ENCODE results near the gene RILP. TPM values are rescaled to one million over a fixed set of nuclear protein-coding genes. Genes with fewer than 3 reads are reported as not detected.
A peak's percentile ranks its signal among the peaks of the same experiment; 100 is the strongest.

RILP gene
- total RNA-seq, 8 experiments from 2014 or later: 0.58 to 3.1 (median 1.6) TPM

GRCh38 chr17:1644493-1645206 lies 5.0 kb downstream of the RILP start:
- 40 to 85% (median 75%) methylated on average over 1 to 5 of the region's 15 CpGs; no CpG with 5 or more reads in 6 of the 10 experiments for WGBS, 10 experiments
- Histone ChIP-seq H3K27ac (peak overlapping the region in 1 of 2 donors; percentile 59), H3K4me1 (replicated peaks in 1 of 2) (peaks cover 19 to 44% of the 10 kb centered on the region in 2 donors), H3K4me3 (no peak overlapping the region)
- ATAC-seq (replicated peaks in 6 of 8): no peak
- in situ Hi-C loops (cut with MboI; ENCODE audit: low pct_unique_long_range_greater_than_20kb in 2 of 9, low sequenced_read_pairs in 9 of 9, unreplicated experiment in 9 of 9): no loop called here

- Histone ChIP-seq H3K4me1 (replicated peaks in 1 of 2) (peaks cover 23 to 48% of the 10 kb centered on the region in 2 donors), H3K27ac (no peak overlapping the region), H3K4me3 (no peak overlapping the region)
- in situ Hi-C loops (cut with MboI; ENCODE audit: low pct_unique_long_range_greater_than_20kb in 2 of 9, low sequenced_read_pairs in 9 of 9, unreplicated experiment in 9 of 9): no loop called here
- ATAC-seq (replicated peaks in 6 of 8): no peak
- 79% methylated on average over 2 of the region's 13 CpGs; no CpG with 5 or more reads in 9 of the 10 experiments for WGBS, 10 experiments
Observed at GRCh38 chr17:1643999-1644492, 5.6 kb downstream of the RILP start.

- in situ Hi-C loops (cut with MboI; ENCODE audit: low pct_unique_long_range_greater_than_20kb in 2 of 9, low sequenced_read_pairs in 9 of 9, unreplicated experiment in 9 of 9): no loop called here
- WGBS, 10 experiments: no CpG with 5 or more reads among the region's 90 CpGs
- ATAC-seq (replicated peaks in 6 of 8): peak in 7 of 8 experiments; percentile 38 to 71 (median 59)
Observed at GRCh38 chr17:1643293-1643998, 6.2 kb downstream of the RILP start.

GRCh38 chr17:1641065-1641403 lies 8.6 kb downstream of the RILP start:
- in situ Hi-C loops (cut with MboI; ENCODE audit: low pct_unique_long_range_greater_than_20kb in 2 of 9, low sequenced_read_pairs in 9 of 9, unreplicated experiment in 9 of 9): no loop called here
- Histone ChIP-seq H3K4me3 (no peak overlapping the region), H3K27ac (no peak overlapping the region), H3K4me1 (replicated peaks in 1 of 2) (peaks cover 36 to 55% of the 10 kb centered on the region in 2 donors)
- 10 to 100% (median 66%) methylated on average over 1 to 7 of the region's 12 CpGs; no CpG with 5 or more reads in 4 of the 10 experiments for WGBS, 10 experiments
- ATAC-seq (replicated peaks in 6 of 8): peak in 1 of 8 experiments; percentile 2

More at GRCh38 chr17:1643293-1643998, 6.2 kb downstream of the RILP start:
- H3K27ac ChIP-seq: no peak overlapping the region
- H3K4me1 ChIP-seq (replicated peaks in 1 of 2): peaks cover 28 to 52% of the 10 kb centered on the region in 2 donors
- peak overlapping the region; percentile 19 to 32 (median 26) for H3K4me3 ChIP-seq

GRCh38 chr17:1640329-1641064 lies 9.2 kb downstream of the RILP start:
- ATAC-seq (replicated peaks in 6 of 8): peak in 1 of 8 experiments; percentile 2
- H3K4me3 ChIP-seq: no peak overlapping the region

GRCh38 chr17:1639549-1640180 lies 10.0 kb downstream of the RILP start:
- no peak overlapping the region for H3K27ac ChIP-seq
- ATAC-seq (replicated peaks in 6 of 8): peak in 5 of 8 experiments; percentile 4 to 33 (median 20)
- in situ Hi-C loops (cut with MboI; ENCODE audit: low pct_unique_long_range_greater_than_20kb in 2 of 9, low sequenced_read_pairs in 9 of 9, unreplicated experiment in 9 of 9): loop anchor here in 1 of 9 experiments (10.0 kb wide), 1 partner anchor 65 kb away; no protein-coding TSS in a partner anchor
- no peak overlapping the region for H3K4me3 ChIP-seq
- WGBS, 10 experiments: 29 to 100% (median 72%) methylated on average over 1 to 3 of the region's 11 CpGs; no CpG with 5 or more reads in 6 of the 10 experiments
- peaks cover 24 to 41% of the 10 kb centered on the region in 2 donors for H3K4me1 ChIP-seq (replicated peaks in 1 of 2)

More at GRCh38 chr17:1640329-1641064, 9.2 kb downstream of the RILP start:
- Histone ChIP-seq H3K27ac (no peak overlapping the region), H3K4me1 (replicated peaks in 1 of 2) (peaks cover 33 to 50% of the 10 kb centered on the region in 2 donors)
- in situ Hi-C loops (cut with MboI; ENCODE audit: low pct_unique_long_range_greater_than_20kb in 2 of 9, low sequenced_read_pairs in 9 of 9, unreplicated experiment in 9 of 9): no loop called here
- WGBS, 10 experiments: 10 to 100% (median 47%) methylated on average over 1 to 7 of the region's 23 CpGs; no CpG with 5 or more reads in 4 of the 10 experiments

- Histone ChIP-seq H3K27ac (no peak overlapping the region), H3K4me3 (no peak overlapping the region), H3K4me1 (replicated peaks in 1 of 2) (peaks cover 21 to 32% of the 10 kb centered on the region in 2 donors)
- in situ Hi-C loops (cut with MboI; ENCODE audit: low pct_unique_long_range_greater_than_20kb in 2 of 9, low sequenced_read_pairs in 9 of 9, unreplicated experiment in 9 of 9): loop anchor here in 1 of 9 experiments (10.0 kb wide), 1 partner anchor 64 kb away; no protein-coding TSS in a partner anchor
- peak in 2 of 8 experiments; percentile 2 to 3 for ATAC-seq (replicated peaks in 6 of 8)
- 70 to 100% (median 100%) methylated on average over 1 to 3 of the region's 19 CpGs; no CpG with 5 or more reads in 7 of the 10 experiments for WGBS, 10 experiments
Observed at GRCh38 chr17:1638624-1639300, 10.9 kb downstream of the RILP start.

- no peak overlapping the region for H3K4me3 ChIP-seq
- ATAC-seq (replicated peaks in 6 of 8): peak in 5 of 8 experiments; percentile 50 to 68 (median 61)
- in situ Hi-C loops (cut with MboI; ENCODE audit: low pct_unique_long_range_greater_than_20kb in 2 of 9, low sequenced_read_pairs in 9 of 9, unreplicated experiment in 9 of 9): loop anchor here in 1 of 9 experiments (10.0 kb wide), 1 partner anchor 63 kb away; no protein-coding TSS in a partner anchor
- peak overlapping the region in 1 of 2 donors; percentile 48 for H3K27ac ChIP-seq
- 20 to 100% (median 49%) methylated on average over 1 to 5 of the region's 17 CpGs; no CpG with 5 or more reads in 5 of the 10 experiments for WGBS, 10 experiments
- H3K4me1 ChIP-seq (replicated peaks in 1 of 2): peaks cover 21 to 27% of the 10 kb centered on the region in 2 donors
Observed at GRCh38 chr17:1638171-1638590, 11.5 kb downstream of the RILP start.

GRCh38 chr17:1636732-1637285 lies 12.9 kb downstream of the RILP start:
- WGBS, 10 experiments: 29 to 100% methylated on average over 1 to 4 of the region's 15 CpGs; no CpG with 5 or more reads in 8 of the 10 experiments
- Histone ChIP-seq H3K4me3 (no peak overlapping the region), H3K27ac (no peak overlapping the region), H3K4me1 (replicated peaks in 1 of 2) (peaks cover 21 to 25% of the 10 kb centered on the region in 2 donors)
- in situ Hi-C loops (cut with MboI; ENCODE audit: low pct_unique_long_range_greater_than_20kb in 2 of 9, low sequenced_read_pairs in 9 of 9, unreplicated experiment in 9 of 9): loop anchor here in 1 of 9 experiments (10.0 kb wide), 1 partner anchor 62 kb away; no protein-coding TSS in a partner anchor
- ATAC-seq (replicated peaks in 6 of 8): no peak

GRCh38 chr17:1635675-1636465 lies 13.8 kb downstream of the RILP start:
- in situ Hi-C loops (cut with MboI; ENCODE audit: low pct_unique_long_range_greater_than_20kb in 2 of 9, low sequenced_read_pairs in 9 of 9, unreplicated experiment in 9 of 9): loop anchor here in 1 of 9 experiments (10.0 kb wide), 1 partner anchor 61 kb away; no protein-coding TSS in a partner anchor
- 35 to 100% (median 72%) methylated on average over 1 to 4 of the region's 10 CpGs; no CpG with 5 or more reads in 1 of the 10 experiments for WGBS, 10 experiments
- H3K4me1 ChIP-seq (replicated peaks in 1 of 2): peaks cover 21 to 25% of the 10 kb centered on the region in 2 donors
- ATAC-seq (replicated peaks in 6 of 8): no peak
- no peak overlapping the region for H3K27ac ChIP-seq
- no peak overlapping the region for H3K4me3 ChIP-seq

Data from motor neuron (in vitro differentiated cells).